TTC549 (cell line): Measurements from ENCODE around the gene C15orf39.
"Not testable (repeated sequence)": the region's sequence is repeated elsewhere in the genome, so short reads cannot be mapped to it uniquely, and the experiment has no call there.

ENCODE experiments used
- FAIRE-seq: peaks from 2 replicates; lab custom pipeline; 2012; peaks lifted over from hg19 to GRCh38; lab: Jason Lieb, UNC

C15orf39 gene

GRCh38 chr15:75231836-75232235 lies 30.2 kb downstream of the C15orf39 start:
- no peak for FAIRE-seq

- FAIRE-seq: no peak
Measured at GRCh38 chr15:75232252-75232813, 30.7 kb downstream of the C15orf39 start.

- FAIRE-seq: no peak
Measured at GRCh38 chr15:75232826-75233503, 31.3 kb downstream of the C15orf39 start.

GRCh38 chr15:75233504-75234190 lies 32.0 kb downstream of the C15orf39 start:
- no peak for FAIRE-seq

GRCh38 chr15:75234191-75234810 lies 32.6 kb downstream of the C15orf39 start:
- FAIRE-seq: no peak

- no peak for FAIRE-seq
Measured at GRCh38 chr15:75235051-75235673, 33.5 kb downstream of the C15orf39 start.

GRCh38 chr15:75235760-75236729 lies 34.4 kb downstream of the C15orf39 start:
- FAIRE-seq: no peak

GRCh38 chr15:75237316-75237982 lies 35.8 kb downstream of the C15orf39 start:
- FAIRE-seq: no peak

- FAIRE-seq: no peak
Measured at GRCh38 chr15:75238150-75238549, 36.5 kb downstream of the C15orf39 start.

GRCh38 chr15:75245741-75246140 lies 44.1 kb downstream of the C15orf39 start:
- not testable (repeated sequence) for FAIRE-seq

GRCh38 chr15:75248991-75249390 lies 47.3 kb downstream of the C15orf39 start:
- FAIRE-seq: not testable (repeated sequence)

GRCh38 chr15:75249726-75250125 lies 48.0 kb downstream of the C15orf39 start:
- no peak for FAIRE-seq

GRCh38 chr15:75251343-75251742 lies 49.7 kb downstream of the C15orf39 start:
- not testable (repeated sequence) for FAIRE-seq

- FAIRE-seq: not testable (repeated sequence)
Measured at GRCh38 chr15:75252285-75252684, 50.6 kb downstream of the C15orf39 start.

GRCh38 chr15:75258034-75258433 lies 56.4 kb downstream of the C15orf39 start, which contains the start of gene GOLGA6C:
GOLGA6C (plus strand) TSS chr15:75258334; CDS start chr15:75258599, 265 bp downstream.
- FAIRE-seq: not testable (repeated sequence)

- FAIRE-seq: not testable (repeated sequence)
Measured at GRCh38 chr15:75258620-75259343, 57.1 kb downstream of the C15orf39 start.

- not testable (repeated sequence) for FAIRE-seq
Measured at GRCh38 chr15:75259873-75260272, 58.2 kb downstream of the C15orf39 start.
